GM23338 (cell line): ENCODE data around the gene QSOX1. TPM values are rescaled to one million over a fixed set of nuclear protein-coding genes. Genes with fewer than 3 reads are reported as not detected.

ENCODE experiments used
- ATAC-seq: fragments of 200-7000 bp; cut with Tn5 transposase; 3 replicates; pipeline ENCODE4 v1.9.1; 2020
- DNase-seq: peaks from one replicate; pipeline ENCODE4 v3.0.0-alpha.2; 2015; ENCODE audit warnings: low spot score
- H2AFZ ChIP-seq: fragments of 200-600 bp; sonication (generic); 2 replicates; pipeline ENCODE4 v1.8.0; 2016; ENCODE audit warnings: antibody characterized with exemption, mild to moderate bottlenecking, moderate library complexity
- H3F3A ChIP-seq: fragments of 200-600 bp; sonication (generic); replicated peaks from 2 replicates; pipeline ENCODE4 v1.8.0; 2017; ENCODE audit warnings: antibody characterized with exemption, mixed run types, low read depth
- H3K27ac ChIP-seq: fragments of 200-600 bp; sonication (generic); 2 replicates; pipeline ENCODE4 v1.6.1; 2016; ENCODE audit warnings: low read depth
- H3K27me3 ChIP-seq: fragments of 200-600 bp; sonication (generic); 2 replicates; pipeline ENCODE4 v1.8.0; 2016; ENCODE audit warnings: mild to moderate bottlenecking, mixed run types, moderate library complexity; ENCODE audit not compliant: insufficient read depth
- H3K36me3 ChIP-seq: fragments of 200-600 bp; sonication (generic); 2 replicates; pipeline ENCODE4 v1.8.0; 2016; ENCODE audit warnings: mild to moderate bottlenecking; ENCODE audit not compliant: insufficient read depth
- H3K4me1 ChIP-seq: fragments of 200-600 bp; sonication (generic); 2 replicates; pipeline ENCODE4 v1.8.0; 2016; ENCODE audit warnings: mild to moderate bottlenecking, moderate library complexity; ENCODE audit not compliant: insufficient read depth
- H3K4me2 ChIP-seq: fragments of 200-600 bp; sonication (generic); 2 replicates; pipeline ENCODE4 v1.7.1; 2017; ENCODE audit warnings: mixed run types
- H3K4me3 ChIP-seq: fragments of 200-600 bp; sonication (generic); 2 replicates; pipeline ENCODE4 v1.6.1; 2016; ENCODE audit warnings: mixed run types
- H3K79me2 ChIP-seq: fragments of 200-600 bp; sonication (generic); replicated peaks from 2 replicates; pipeline ENCODE4 v1.8.0; 2017; ENCODE audit warnings: mild to moderate bottlenecking; ENCODE audit not compliant: insufficient read depth
- H3K9me2 ChIP-seq: fragments of 200-600 bp; sonication (generic); 2 replicates; pipeline ENCODE4 v1.8.0; 2017; ENCODE audit not compliant: insufficient read depth
- H4K20me1 ChIP-seq: fragments of 200-600 bp; sonication (generic); replicated peaks from 2 replicates; pipeline ENCODE4 v1.8.0; 2017; ENCODE audit warnings: mild to moderate bottlenecking; ENCODE audit not compliant: insufficient read depth
- H3K27ac Mint-ChIP-seq: 2 replicates; pipeline ENCODE4 v1.8.0; 2020; ENCODE audit warnings: inconsistent platforms, mild to moderate bottlenecking, moderate library complexity, mixed read lengths
- H3K27me3 Mint-ChIP-seq: 3 replicates; pipeline ENCODE4 v1.8.0; 2022; ENCODE audit warnings: low read depth, mild to moderate bottlenecking, moderate library complexity, mixed read lengths, inconsistent platforms; ENCODE audit not compliant: insufficient read depth, poor library complexity
- H3K36me3 Mint-ChIP-seq: 3 replicates; pipeline ENCODE4 v1.8.0; 2021; ENCODE audit warnings: low read depth, mild to moderate bottlenecking, inconsistent platforms, moderate library complexity, mixed read lengths
- H3K4me1 Mint-ChIP-seq: 3 replicates; pipeline ENCODE4 v1.8.0; 2020; ENCODE audit warnings: mild to moderate bottlenecking, inconsistent platforms, mixed read lengths
- H3K4me3 Mint-ChIP-seq: 3 replicates; pipeline ENCODE4 v1.8.0; 2021; ENCODE audit warnings: moderate library complexity, mild to moderate bottlenecking, inconsistent platforms, mixed read lengths
- H3K9me3 Mint-ChIP-seq: 3 replicates; pipeline ENCODE4 v1.8.0; 2020; ENCODE audit warnings: moderate library complexity, mild to moderate bottlenecking, inconsistent platforms, mixed read lengths
- CREB1 ChIP-seq: fragments of 250-450 bp; sonication (Bioruptor Pico); IDR thresholded peaks from 2 replicates; pipeline ENCODE4 v1.5.0; 2020; ENCODE audit warnings: low read depth, mild to moderate bottlenecking, moderate library complexity
- CTCF ChIP-seq, 2 experiments: fragments of 200-600 bp in 1 of 2; sonication (generic) in 1 of 2; conservative IDR thresholded peaks; 2 replicates each; pipeline versions ENCODE4 v1.5.1 to v1.6.1; 2016 to 2017; ENCODE audit warnings: antibody characterized with exemption in 2 of 2, low read depth in 2 of 2, mild to moderate bottlenecking in 2 of 2, moderate library complexity in 1 of 2
- ETS1 ChIP-seq: IDR thresholded peaks from 2 replicates; pipeline ENCODE4 v1.6.1; 2016; ENCODE audit warnings: antibody characterized with exemption
- EZH2 ChIP-seq: fragments of 200-600 bp; sonication (generic); IDR thresholded peaks from one replicate; pipeline ENCODE4 v1.8.0; 2017; ENCODE audit warnings: antibody characterized with exemption, mild to moderate bottlenecking, low read depth; ENCODE audit not compliant: unreplicated experiment
- POLR2AphosphoS5 ChIP-seq: IDR thresholded peaks from 2 replicates; pipeline ENCODE4 v1.6.1; 2016; ENCODE audit warnings: antibody characterized with exemption, low read depth
- STAT1 ChIP-seq: IDR thresholded peaks from one replicate; pipeline ENCODE4 v1.6.1; 2016; ENCODE audit warnings: antibody characterized with exemption; ENCODE audit not compliant: unreplicated experiment
- ZNF114 ChIP-seq: fragments of 250-450 bp; sonication (Bioruptor Pico); IDR thresholded peaks from 2 replicates; pipeline ENCODE4 v1.5.0; 2020; ENCODE audit warnings: mild to moderate bottlenecking, moderate library complexity
- ZNF331 ChIP-seq: fragments of 250-450 bp; sonication (Bioruptor Pico); IDR thresholded peaks from 2 replicates; pipeline ENCODE4 v1.5.0; 2020; ENCODE audit warnings: low read depth, mild to moderate bottlenecking, moderate library complexity
- polyA plus RNA-seq: library from polyadenylated mRNA; unstranded; fragments of >200 nt; fragmentation: Nextera tagmentation; extraction: Ambion mirVana; gene quantifications from 2 replicates; pipeline ENCODE4 v1.2.1, GENCODE V29; 2016
- total RNA-seq: library from RNA; depleted of rRNA; stranded (reverse); fragments of >200 nt; shearing (Covaris generic); gene quantifications from 2 replicates; pipeline ENCODE4 v1.2.3, GENCODE V29; 2014

The QSOX1 gene
- total and polyA plus RNA-seq, 2 experiments from 2014 or later, result 47.8 to 119 TPM

GRCh38 chr1:180243517-180244221 lies 89.0 kb downstream of the QSOX1 start:
- Mint-ChIP-seq H3K27ac (no peak overlapping the region), H3K9me3 (no peaks in the 10 kb centered on the region), H3K4me3 (no peak overlapping the region), H3K36me3 (no peaks in the 10 kb centered on the region), H3K4me1 (peaks cover 68% of the 10 kb centered on the region), H3K27me3 (peaks cover 20% of the 10 kb centered on the region)
- Histone ChIP-seq H3K79me2 (no peaks in the 10 kb centered on the region), H3K4me3 (no peak overlapping the region), H3F3A (peaks cover 3% of the 10 kb centered on the region; the same call in 1 of the 2 replicates), H2AFZ (no peak overlapping the region), H3K36me3 (no peaks in the 10 kb centered on the region), H3K27ac (no peak overlapping the region), H4K20me1 (no peaks in the 10 kb centered on the region), H3K27me3 (peaks cover 1% of the 10 kb centered on the region; the same call in 1 of the 2 replicates), H3K4me2 (no peak overlapping the region), H3K9me2 (no peaks in the 10 kb centered on the region), H3K4me1 (peaks cover 43% of the 10 kb centered on the region)
- no peak for ATAC-seq
- TF ChIP-seq ZNF114 (no peak), CTCF (conservative IDR thresholded peaks at IDR 0.05; ENCODE audit: low read depth in 2 of 2) (peak in 1 of 2 experiments; percentile 65; a peak in 2 of 4 replicates)
- DNase-seq, result peak; percentile 34

- Histone ChIP-seq H3K9me2 (no peaks in the 10 kb centered on the region), H2AFZ (no peak overlapping the region), H3K4me2 (no peak overlapping the region), H3K4me1 (peaks cover 48% of the 10 kb centered on the region), H3F3A (peaks cover 2% of the 10 kb centered on the region; the same call in 1 of the 2 replicates), H3K79me2 (no peaks in the 10 kb centered on the region), H4K20me1 (0 out of 2 replicates have a peak, but pooled peaks cover 3% of the 10 kb centered on the region), H3K27ac (no peak overlapping the region), H3K4me3 (no peak overlapping the region), H3K27me3 (no peaks in the 10 kb centered on the region), H3K36me3 (no peaks in the 10 kb centered on the region)
- DNase-seq (no peak), ATAC-seq (0 out of 3 replicates have a peak, but pooled peaks have one; percentile 5)
- H3K27me3 Mint-ChIP-seq, result peaks cover 18% of the 10 kb centered on the region
- TF ChIP-seq ZNF114 (no peak), POLR2AphosphoS5 (no peak), ZNF331 (no peak), EZH2 (no peak), STAT1 (no peak), CREB1 (CRISPR knock-in tag) (no peak), ETS1 (no peak)
- no peaks in the 10 kb centered on the region for H3K9me3 Mint-ChIP-seq
- H3K36me3 Mint-ChIP-seq, result no peaks in the 10 kb centered on the region
- no peak overlapping the region for H3K27ac Mint-ChIP-seq
- no peak overlapping the region for H3K4me3 Mint-ChIP-seq
- peaks cover 66% of the 10 kb centered on the region for H3K4me1 Mint-ChIP-seq
These were observed 90.2 kb downstream of the QSOX1 start for GRCh38 chr1:180244840-180245239.
